GM18951 (cell line): ENCODE results near the gene CCDC102B.
"Not testable (repeated sequence)": the region's sequence is repeated elsewhere in the genome, so short reads cannot be mapped to it uniquely, and the experiment has no call there.

Source experiments
- POLR2A ChIP-seq: IDR thresholded peaks from 4 replicates; pipeline ENCODE4 v1.6.1; 2011; ENCODE audit warnings: mild to moderate bottlenecking; ENCODE audit not compliant: insufficient read length, insufficient read depth; ENCODE audit errors: extremely low read depth
- in situ Hi-C: fragments of 300-500 bp; cut with MboI; formaldehyde crosslinking; loops from one replicate; pipeline ENCODE4 v1.12.0; 2022; ENCODE audit warnings: low sequenced_read_pairs, mixed read lengths, inconsistent platforms; ENCODE audit not compliant: unreplicated experiment

The CCDC102B gene

GRCh38 chr18:68839701-68840100, 41.8 kb downstream of the CCDC102B start:
- in situ Hi-C loops, result loop anchor here (25.0 kb wide), 1 partner anchor 1598 kb away; no protein-coding TSS in a partner anchor
- no peak for TF ChIP-seq POLR2A

GRCh38 chr18:68840554-68841263, 42.8 kb downstream of the CCDC102B start:
- no peak for TF ChIP-seq POLR2A
- in situ Hi-C loops, result loop anchor here (25.0 kb wide), 1 partner anchor 1597 kb away; no protein-coding TSS in a partner anchor

GRCh38 chr18:68841301-68841700, 43.4 kb downstream of the CCDC102B start:
- in situ Hi-C loops, result loop anchor here (25.0 kb wide), 1 partner anchor 1596 kb away; no protein-coding TSS in a partner anchor
- TF ChIP-seq POLR2A, result no peak

- in situ Hi-C loops, result loop anchor here (25.0 kb wide), 1 partner anchor 1594 kb away; no protein-coding TSS in a partner anchor
Measured at GRCh38 chr18:68842951-68843350, 45.1 kb downstream of the CCDC102B start.

GRCh38 chr18:68843473-68844089, 45.7 kb downstream of the CCDC102B start:
- in situ Hi-C loops, result loop anchor here (25.0 kb wide), 1 partner anchor 1594 kb away; no protein-coding TSS in a partner anchor
- TF ChIP-seq POLR2A, result no peak

More at GRCh38 chr18:68842951-68843350, 45.1 kb downstream of the CCDC102B start:
- TF ChIP-seq POLR2A, result no peak

- TF ChIP-seq POLR2A, result no peak
- in situ Hi-C loops, result loop anchor here (25.0 kb wide), 1 partner anchor 1590 kb away; no protein-coding TSS in a partner anchor
Measured at GRCh38 chr18:68847219-68847837, 49.4 kb downstream of the CCDC102B start.

- in situ Hi-C loops, result loop anchor here (25.0 kb wide), 1 partner anchor 1589 kb away; no protein-coding TSS in a partner anchor
- no peak for TF ChIP-seq POLR2A
Measured at GRCh38 chr18:68848242-68848641, 50.4 kb downstream of the CCDC102B start.

- in situ Hi-C loops, result no loop called here
- TF ChIP-seq POLR2A, result no peak
Measured at GRCh38 chr18:68854786-68855391, 57.0 kb downstream of the CCDC102B start.

- in situ Hi-C loops, result no loop called here
- TF ChIP-seq POLR2A, result no peak
Measured at GRCh38 chr18:68855491-68855890, 57.6 kb downstream of the CCDC102B start.

- in situ Hi-C loops, result no loop called here
- TF ChIP-seq POLR2A, result no peak
Measured at GRCh38 chr18:68861365-68861764, 63.5 kb downstream of the CCDC102B start.

GRCh38 chr18:68865021-68865420, 67.1 kb downstream of the CCDC102B start:
- in situ Hi-C loops, result no loop called here
- TF ChIP-seq POLR2A, result no peak

- TF ChIP-seq POLR2A, result no peak
- in situ Hi-C loops, result no loop called here
Measured at GRCh38 chr18:68865503-68865902, 67.6 kb downstream of the CCDC102B start.

- in situ Hi-C loops, result no loop called here
- no peak for TF ChIP-seq POLR2A
Measured at GRCh38 chr18:68873003-68873402, 75.1 kb downstream of the CCDC102B start.

- no peak for TF ChIP-seq POLR2A
- in situ Hi-C loops, result no loop called here
Measured at GRCh38 chr18:68874361-68874760, 76.5 kb downstream of the CCDC102B start.

GRCh38 chr18:68879947-68880346, 82.1 kb downstream of the CCDC102B start:
- in situ Hi-C loops, result not testable (repeated sequence)
